ENCODE data around the gene FSTL5. TPM values are rescaled to one million over a fixed set of nuclear protein-coding genes. Genes with fewer than 3 reads are reported as not detected.

FSTL5 gene
- total and polyA plus RNA-seq, 4 experiments from 2014 or later = not detected

- peaks cover 4 to 17% (median 6%) of the 10 kb centered on the region in 8 donors for H3K9me3 Mint-ChIP-seq
- intact Hi-C loops (cut with micrococcal nuclease) = no loop called here
Measured at GRCh38 chr4:161411901-161412300, 751.9 kb downstream of the FSTL5 start.

GRCh38 chr4:161404346-161405110 lies 759.3 kb downstream of the FSTL5 start:
- Histone ChIP-seq H3K9me3 (ENCODE audit: control insufficient read depth in 1 of 2, low read length in 2 of 2) (no peaks in the 10 kb centered on the region), H3K36me3 (ENCODE audit: insufficient read depth, low read length) (no peaks in the 10 kb centered on the region), H3K27ac (ENCODE audit: low read depth, low read length) (no peak overlapping the region), H3K4me3 (ENCODE audit: low read length in 2 of 2) (no peak overlapping the region), H3K4me1 (ENCODE audit: insufficient read depth, low read length) (no peaks in the 10 kb centered on the region), H3K27me3 (ENCODE audit: insufficient read depth, low read length) (no peaks in the 10 kb centered on the region)
- ChIA-PET CTCF (ENCODE audit: partially characterized antibody) (no interaction called here), POLR2A (ENCODE audit: partially characterized antibody) (no interaction called here)
- intact Hi-C loops (cut with micrococcal nuclease) = no loop called here
- H3K36me3 Mint-ChIP-seq = no peaks in the 10 kb centered on the region
- no peak overlapping the region for H3K27ac Mint-ChIP-seq
- no peak for DNase-seq
- no peaks in the 10 kb centered on the region for H3K4me1 Mint-ChIP-seq
- no peaks in the 10 kb centered on the region for H3K27me3 Mint-ChIP-seq
- H3K4me3 Mint-ChIP-seq = no peak overlapping the region
- peaks cover 2 to 19% (median 4%) of the 10 kb centered on the region in 8 donors for H3K9me3 Mint-ChIP-seq

More at GRCh38 chr4:161411901-161412300, 751.9 kb downstream of the FSTL5 start:
- Mint-ChIP-seq H3K4me1 (no peaks in the 10 kb centered on the region), H3K27ac (no peak overlapping the region), H3K36me3 (no peaks in the 10 kb centered on the region), H3K27me3 (no peaks in the 10 kb centered on the region), H3K4me3 (no peak overlapping the region)
- POLR2A ChIA-PET (ENCODE audit: partially characterized antibody) = no interaction called here
- Histone ChIP-seq H3K4me1 (ENCODE audit: insufficient read depth, low read length) (no peaks in the 10 kb centered on the region), H3K27me3 (ENCODE audit: insufficient read depth, low read length) (no peaks in the 10 kb centered on the region), H3K27ac (ENCODE audit: low read depth, low read length) (no peak overlapping the region), H3K9me3 (ENCODE audit: control insufficient read depth in 1 of 2, low read length in 2 of 2) (no peaks in the 10 kb centered on the region), H3K4me3 (ENCODE audit: low read length in 2 of 2) (no peak overlapping the region), H3K36me3 (ENCODE audit: insufficient read depth, low read length) (no peaks in the 10 kb centered on the region)
- CTCF ChIA-PET (ENCODE audit: partially characterized antibody) = no interaction called here
- no peak for DNase-seq

- Mint-ChIP-seq H3K4me3 (no peak overlapping the region), H3K36me3 (no peaks in the 10 kb centered on the region), H3K4me1 (no peaks in the 10 kb centered on the region), H3K27ac (no peak overlapping the region), H3K27me3 (no peaks in the 10 kb centered on the region), H3K9me3 (peaks cover 2 to 18% (median 4%) of the 10 kb centered on the region in 8 donors)
- Histone ChIP-seq H3K27me3 (ENCODE audit: insufficient read depth, low read length) (no peaks in the 10 kb centered on the region), H3K36me3 (ENCODE audit: insufficient read depth, low read length) (no peaks in the 10 kb centered on the region), H3K4me3 (ENCODE audit: low read length in 2 of 2) (no peak overlapping the region), H3K4me1 (ENCODE audit: insufficient read depth, low read length) (no peaks in the 10 kb centered on the region), H3K27ac (ENCODE audit: low read depth, low read length) (no peak overlapping the region), H3K9me3 (ENCODE audit: control insufficient read depth in 1 of 2, low read length in 2 of 2) (no peaks in the 10 kb centered on the region)
- DNase-seq = no peak
- POLR2A ChIA-PET (ENCODE audit: partially characterized antibody) = no interaction called here
- CTCF ChIA-PET (ENCODE audit: partially characterized antibody) = no interaction called here
- intact Hi-C loops (cut with micrococcal nuclease) = no loop called here
Measured at GRCh38 chr4:161403781-161404180, 760.0 kb downstream of the FSTL5 start.

- no peak overlapping the region for H3K27ac ChIP-seq (ENCODE audit: low read depth, low read length)
- H3K9me3 ChIP-seq (ENCODE audit: control insufficient read depth in 1 of 2, low read length in 2 of 2) = no peaks in the 10 kb centered on the region
- H3K4me3 ChIP-seq (ENCODE audit: low read length in 2 of 2) = no peak overlapping the region
- no peak for DNase-seq
- H3K4me1 ChIP-seq (ENCODE audit: insufficient read depth, low read length) = no peaks in the 10 kb centered on the region
- intact Hi-C loops (cut with micrococcal nuclease) = no loop called here
- no peaks in the 10 kb centered on the region for H3K36me3 Mint-ChIP-seq
- no peaks in the 10 kb centered on the region for H3K4me1 Mint-ChIP-seq
- H3K27ac Mint-ChIP-seq = no peak overlapping the region
- H3K27me3 ChIP-seq (ENCODE audit: insufficient read depth, low read length) = no peaks in the 10 kb centered on the region
- H3K9me3 Mint-ChIP-seq = peaks cover 0 to 10% (median 4%) of the 10 kb centered on the region in 8 donors
- ChIA-PET POLR2A (ENCODE audit: partially characterized antibody) (no interaction called here), CTCF (ENCODE audit: partially characterized antibody) (interaction anchor here (0.6 kb wide), 1 partner anchor 158 kb away, joined by 3 read pairs; no protein-coding TSS in a partner anchor)
- no peak overlapping the region for H3K4me3 Mint-ChIP-seq
- H3K36me3 ChIP-seq (ENCODE audit: insufficient read depth, low read length) = no peaks in the 10 kb centered on the region
- no peaks in the 10 kb centered on the region for H3K27me3 Mint-ChIP-seq
Measured at GRCh38 chr4:161393602-161394001, 770.2 kb downstream of the FSTL5 start.

GRCh38 chr4:161382655-161383054 lies 781.1 kb downstream of the FSTL5 start:
- H3K27ac ChIP-seq (ENCODE audit: low read depth, low read length) = no peak overlapping the region
- no peak for DNase-seq
- no peaks in the 10 kb centered on the region for H3K36me3 Mint-ChIP-seq
- H3K9me3 Mint-ChIP-seq = peaks cover 0 to 10% (median 3%) of the 10 kb centered on the region in 8 donors
- intact Hi-C loops (cut with micrococcal nuclease) = no loop called here
- no peak overlapping the region for H3K4me3 Mint-ChIP-seq
- CTCF ChIA-PET (ENCODE audit: partially characterized antibody) = no interaction called here
- no peaks in the 10 kb centered on the region for H3K27me3 Mint-ChIP-seq
- H3K9me3 ChIP-seq (ENCODE audit: control insufficient read depth in 1 of 2, low read length in 2 of 2) = no peaks in the 10 kb centered on the region
- no peaks in the 10 kb centered on the region for H3K4me1 Mint-ChIP-seq
- no peaks in the 10 kb centered on the region for H3K36me3 ChIP-seq (ENCODE audit: insufficient read depth, low read length)
- no peak overlapping the region for H3K4me3 ChIP-seq (ENCODE audit: low read length in 2 of 2)
- H3K27ac Mint-ChIP-seq = no peak overlapping the region
- H3K4me1 ChIP-seq (ENCODE audit: insufficient read depth, low read length) = no peaks in the 10 kb centered on the region
- POLR2A ChIA-PET (ENCODE audit: partially characterized antibody) = no interaction called here
- H3K27me3 ChIP-seq (ENCODE audit: insufficient read depth, low read length) = no peaks in the 10 kb centered on the region

GRCh38 chr4:161376275-161376674 lies 787.5 kb downstream of the FSTL5 start:
- Histone ChIP-seq H3K4me3 (ENCODE audit: low read length in 2 of 2) (no peak overlapping the region), H3K27ac (ENCODE audit: low read depth, low read length) (no peak overlapping the region), H3K27me3 (ENCODE audit: insufficient read depth, low read length) (no peaks in the 10 kb centered on the region), H3K36me3 (ENCODE audit: insufficient read depth, low read length) (no peaks in the 10 kb centered on the region), H3K4me1 (ENCODE audit: insufficient read depth, low read length) (no peaks in the 10 kb centered on the region), H3K9me3 (ENCODE audit: control insufficient read depth in 1 of 2, low read length in 2 of 2) (no peaks in the 10 kb centered on the region)
- DNase-seq = no peak
- Mint-ChIP-seq H3K4me3 (no peak overlapping the region), H3K27ac (no peak overlapping the region), H3K4me1 (no peaks in the 10 kb centered on the region), H3K27me3 (no peaks in the 10 kb centered on the region), H3K36me3 (no peaks in the 10 kb centered on the region), H3K9me3 (peaks cover 0 to 20% (median 8%) of the 10 kb centered on the region in 8 donors)
- CTCF ChIA-PET (ENCODE audit: partially characterized antibody) = no interaction called here
- intact Hi-C loops (cut with micrococcal nuclease) = no loop called here
- POLR2A ChIA-PET (ENCODE audit: partially characterized antibody) = no interaction called here

- Mint-ChIP-seq H3K36me3 (no peaks in the 10 kb centered on the region), H3K4me3 (no peak overlapping the region), H3K9me3 (peaks cover 0 to 7% (median 2%) of the 10 kb centered on the region in 8 donors), H3K4me1 (no peaks in the 10 kb centered on the region), H3K27ac (no peak overlapping the region), H3K27me3 (no peaks in the 10 kb centered on the region)
- no peaks in the 10 kb centered on the region for H3K36me3 ChIP-seq (ENCODE audit: insufficient read depth, low read length)
- no peaks in the 10 kb centered on the region for H3K27me3 ChIP-seq (ENCODE audit: insufficient read depth, low read length)
- intact Hi-C loops (cut with micrococcal nuclease) = no loop called here
- DNase-seq = no peak
- no peaks in the 10 kb centered on the region for H3K9me3 ChIP-seq (ENCODE audit: control insufficient read depth in 1 of 2, low read length in 2 of 2)
- no peak overlapping the region for H3K4me3 ChIP-seq (ENCODE audit: low read length in 2 of 2)
- ChIA-PET POLR2A (ENCODE audit: partially characterized antibody) (no interaction called here), CTCF (ENCODE audit: partially characterized antibody) (no interaction called here)
- no peak overlapping the region for H3K27ac ChIP-seq (ENCODE audit: low read depth, low read length)
- H3K4me1 ChIP-seq (ENCODE audit: insufficient read depth, low read length) = no peaks in the 10 kb centered on the region
Measured at GRCh38 chr4:161364681-161365080, 799.1 kb downstream of the FSTL5 start.

Data from CD4-positive, alpha-beta memory T cell (primary cell).